Inferior parietal cortex (tissue), 1 donor: ENCODE results near the gene MRPL18.
"Not testable (repeated sequence)": the region's sequence is repeated elsewhere in the genome, so short reads cannot be mapped to it uniquely, and the experiment has no call there.

ENCODE experiments used
- DNase-seq: peaks from one replicate; pipeline ENCODE4 v3.0.0-alpha.2; 2016; ENCODE audit errors: extremely low spot score

MRPL18 gene

DNA sequence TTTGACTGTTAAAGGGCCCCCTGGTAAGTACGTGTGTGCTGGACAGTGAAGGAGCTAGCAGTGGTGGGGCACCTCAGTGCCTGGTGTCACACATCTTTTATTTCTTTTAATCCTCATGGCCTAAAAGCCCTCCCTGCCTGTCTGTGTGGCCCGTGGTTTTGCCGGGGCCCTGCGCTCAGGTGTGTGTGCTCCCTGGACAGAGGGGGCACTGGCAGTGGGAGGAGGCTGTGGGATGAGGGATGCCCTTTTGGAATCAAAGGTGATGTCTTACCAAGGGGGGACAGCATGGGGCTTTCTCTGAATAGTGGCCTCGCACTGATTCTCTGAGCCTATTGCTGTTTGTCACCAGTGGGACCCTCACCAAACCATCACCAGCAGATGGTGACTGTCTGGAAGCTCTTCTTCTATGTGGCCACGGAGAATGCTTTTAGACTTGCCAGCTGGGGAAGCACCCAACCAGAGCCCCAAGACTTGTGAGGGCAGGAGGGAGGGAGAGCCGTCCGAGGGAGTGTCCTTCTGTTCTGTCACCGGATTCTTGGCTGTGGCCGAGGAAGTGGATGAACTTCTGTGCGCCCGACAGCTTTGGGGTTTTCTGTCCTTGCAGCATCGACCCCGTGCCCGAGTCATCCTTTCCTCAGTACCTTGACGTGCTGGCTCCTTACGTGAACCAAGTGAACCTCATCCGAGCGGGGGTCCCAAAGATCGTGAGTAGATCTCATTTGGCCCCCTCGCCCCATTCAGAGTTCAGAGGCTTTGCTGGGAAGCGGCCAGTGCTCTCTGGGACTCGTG is 27.9 kb downstream of the MRPL18 start:
- DNase-seq = no peak

DNA sequence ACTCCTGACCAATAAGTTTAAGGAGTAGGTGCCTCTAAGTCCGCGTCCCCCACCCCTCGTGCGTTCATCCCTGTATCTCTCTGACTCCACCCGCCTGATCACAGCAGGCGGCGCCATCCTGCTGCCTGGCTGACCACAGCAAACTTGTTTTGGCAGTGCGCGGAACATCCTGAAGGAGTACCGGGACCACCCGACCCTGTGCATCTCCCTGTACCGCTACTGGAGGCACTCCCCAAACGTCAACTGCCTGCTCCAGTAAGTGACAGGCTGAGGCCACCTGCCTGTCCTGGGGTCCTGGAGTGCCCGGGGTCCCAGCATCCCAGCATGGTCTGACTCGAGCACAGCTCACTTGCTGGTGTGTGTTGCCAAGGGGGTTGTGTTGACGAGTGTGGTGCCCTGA is 28.8 kb downstream of the MRPL18 start:
- DNase-seq = no peak

DNA sequence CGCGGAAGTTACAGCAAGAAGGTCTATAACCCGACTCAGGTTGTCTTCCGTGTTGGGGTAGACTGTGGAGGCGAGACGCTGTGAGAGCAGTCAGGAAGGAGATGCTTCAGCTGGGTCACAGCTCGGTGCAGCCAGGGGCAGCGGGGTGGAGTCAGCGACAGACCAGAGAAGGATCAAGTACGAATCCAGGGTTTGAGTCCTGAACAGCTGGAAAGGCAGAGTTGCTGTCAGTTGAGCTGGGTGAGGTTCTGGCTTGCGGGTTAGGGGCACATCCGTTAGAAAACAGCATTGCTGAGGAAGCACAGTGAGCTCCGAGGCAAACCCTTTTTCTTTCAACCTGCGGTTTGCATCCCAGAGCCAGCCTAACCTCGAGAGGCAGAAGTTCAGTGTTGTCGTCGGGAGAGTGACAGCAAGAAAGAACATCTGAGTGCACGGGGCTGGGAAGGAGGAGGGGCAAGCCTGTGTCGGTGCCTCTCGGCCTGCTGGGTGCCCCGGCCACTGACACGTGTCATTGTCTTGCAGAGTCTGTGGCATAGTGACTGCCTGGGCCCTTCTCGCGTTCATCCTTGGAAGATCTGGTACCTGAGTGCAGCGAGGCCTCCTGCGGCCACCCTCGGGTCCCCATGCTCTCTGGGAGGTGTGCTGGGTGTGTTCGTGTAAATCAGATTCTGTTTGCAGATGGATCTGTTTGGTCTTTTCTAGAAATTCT is 29.8 kb downstream of the MRPL18 start:
- no peak for DNase-seq

DNA sequence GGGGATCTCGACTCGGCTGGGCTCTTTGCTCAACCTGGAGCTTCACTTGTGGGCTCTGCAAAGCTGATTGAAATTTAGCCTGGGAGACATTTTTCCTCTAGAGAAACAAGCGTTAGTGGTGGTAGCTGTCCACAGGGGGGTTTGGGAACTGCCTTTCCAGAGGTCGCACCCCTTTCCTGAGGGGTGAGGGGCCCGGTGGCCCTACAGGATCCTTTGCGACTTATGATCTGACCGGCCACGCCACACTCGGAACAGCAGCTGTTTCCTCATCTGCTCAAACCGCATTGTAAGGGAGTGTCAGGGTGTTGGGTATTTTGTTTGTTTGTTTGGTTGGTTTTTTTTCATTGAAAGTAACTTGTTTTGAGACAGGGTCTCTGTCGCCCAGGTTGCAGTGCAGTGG is 30.9 kb downstream of the MRPL18 start:
- DNase-seq = no peak

DNA sequence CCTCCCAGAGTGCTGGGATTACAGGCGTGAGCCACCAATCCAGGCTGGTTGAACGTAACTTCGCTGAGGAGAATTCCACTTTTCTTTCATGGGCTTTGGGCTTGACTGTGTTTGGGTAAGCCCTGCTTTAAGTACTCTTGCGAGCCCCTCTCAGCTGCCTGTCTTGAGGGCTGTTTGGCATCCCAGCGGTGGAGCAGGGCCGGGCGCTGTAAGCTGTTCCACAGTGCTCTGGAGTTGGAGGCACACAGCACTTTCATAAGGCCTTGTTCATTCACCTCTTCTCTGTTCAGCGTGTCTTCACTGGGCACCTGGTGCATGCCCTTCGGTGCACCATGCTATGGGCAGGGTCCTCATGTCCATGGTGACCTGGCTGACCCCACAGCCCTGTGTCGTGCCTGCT is 31.5 kb downstream of the MRPL18 start:
- DNase-seq = no peak

DNA sequence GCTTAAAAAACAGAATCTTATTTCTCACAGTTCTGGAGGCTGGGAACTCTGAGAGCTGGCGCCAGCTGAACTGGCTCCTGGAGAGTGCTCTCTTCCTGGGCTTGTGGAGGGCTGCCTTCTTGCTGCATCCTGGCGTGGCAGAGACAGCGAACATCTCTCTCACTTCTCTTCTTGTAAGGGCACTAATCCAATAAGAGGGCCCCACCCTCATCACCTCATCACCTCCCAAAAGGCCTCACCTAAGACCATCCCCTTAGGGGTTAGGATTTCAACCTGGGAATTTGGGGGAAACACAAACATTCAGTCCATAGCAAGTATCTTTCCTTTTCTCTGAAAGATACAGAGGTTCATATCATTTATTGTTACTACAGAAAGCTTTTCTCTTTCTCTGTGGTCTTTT is 33.7 kb downstream of the MRPL18 start:
- DNase-seq = no peak

DNA sequence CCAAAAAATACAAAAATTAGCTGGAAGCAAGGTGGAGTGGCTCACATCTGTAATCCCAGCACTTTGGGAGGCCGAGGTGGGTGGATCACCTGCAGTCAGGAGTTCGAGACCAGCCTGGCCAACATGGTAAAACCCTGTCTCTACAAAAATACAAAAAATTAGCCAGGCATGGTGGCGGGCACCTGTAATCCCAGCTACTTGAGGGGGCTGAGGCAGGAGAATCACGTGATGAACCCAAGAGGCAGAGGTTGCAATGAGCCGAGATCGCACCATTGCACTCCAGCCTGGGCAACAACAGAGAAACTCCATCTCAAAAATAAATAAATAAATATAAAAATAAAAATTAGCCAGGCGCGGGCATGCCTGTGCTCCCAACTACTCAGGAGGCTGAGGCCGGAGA is 34.4 kb downstream of the MRPL18 start:
- not testable (repeated sequence) for DNase-seq

DNA sequence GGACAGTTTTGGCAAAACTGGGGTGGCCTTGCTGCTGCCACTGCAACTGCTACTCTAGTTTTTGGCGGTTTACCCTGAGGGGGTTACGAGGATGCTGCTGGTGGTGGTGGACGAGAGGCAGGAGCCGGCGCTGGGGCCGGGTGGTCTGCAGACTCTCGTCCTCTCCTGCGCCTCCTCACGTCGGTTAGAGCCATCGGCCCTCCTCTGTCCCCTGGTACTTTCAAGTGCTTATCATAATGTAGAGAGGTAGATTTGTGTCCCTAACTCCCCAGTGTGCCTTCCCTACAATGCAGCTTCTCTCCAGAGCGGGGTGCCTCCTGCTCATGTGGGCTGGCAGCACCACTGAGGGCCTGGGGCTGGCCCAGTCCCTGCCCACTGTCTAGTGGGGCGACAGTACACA is 35.7 kb downstream of the MRPL18 start:
- no peak for DNase-seq

DNA sequence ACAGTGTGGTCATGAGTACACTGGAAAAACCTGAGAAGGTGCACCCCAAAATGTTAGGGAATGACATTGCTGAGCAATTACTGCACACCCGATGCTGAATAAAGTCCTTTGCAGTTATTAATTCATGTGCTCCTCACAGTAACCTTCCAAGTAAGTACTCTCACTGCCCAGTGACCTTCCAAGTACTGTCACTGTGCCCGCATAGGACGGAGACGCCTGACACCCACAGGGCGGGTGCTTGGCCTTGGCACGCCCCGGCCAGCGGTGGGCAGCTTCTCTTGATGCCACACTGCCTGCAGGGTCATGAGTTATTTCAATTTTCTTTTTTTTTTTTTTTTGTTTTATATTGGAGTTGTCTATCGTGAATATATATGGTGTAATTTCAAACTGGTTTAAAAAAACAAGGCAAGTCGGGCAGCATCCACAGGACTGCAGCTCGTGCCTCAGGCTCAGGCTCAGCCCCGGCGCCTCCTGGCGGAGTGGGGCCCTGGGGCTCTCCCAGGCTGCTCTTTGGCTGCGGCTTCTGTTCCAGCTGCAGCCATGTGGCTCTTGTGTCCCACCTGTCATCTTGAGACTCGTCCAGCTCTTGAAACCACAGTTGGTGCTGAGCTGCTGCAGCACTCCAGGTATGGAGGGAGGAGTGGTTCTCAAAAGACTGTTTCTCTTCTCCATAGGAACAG is 36.8 kb downstream of the MRPL18 start:
- no peak for DNase-seq

DNA sequence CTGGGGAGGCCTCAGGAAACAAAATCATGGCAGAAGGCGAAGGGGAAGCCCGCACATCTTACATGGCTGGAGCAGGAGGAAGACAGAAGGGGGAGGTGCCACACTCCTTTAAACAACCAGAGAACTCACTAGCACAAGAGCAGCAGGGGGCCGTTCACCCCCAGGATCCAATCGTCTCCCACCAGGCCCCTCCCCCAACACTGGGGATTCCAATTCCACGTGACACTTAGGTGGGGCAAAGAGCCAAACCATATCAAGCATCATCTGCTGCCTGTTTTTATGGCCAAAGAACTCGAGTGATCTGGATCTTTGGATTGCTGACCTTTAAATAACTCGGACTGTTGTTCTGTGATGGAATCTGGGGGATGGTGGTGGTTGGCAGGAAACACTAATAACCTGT is 37.8 kb downstream of the MRPL18 start:
- no peak for DNase-seq

DNA sequence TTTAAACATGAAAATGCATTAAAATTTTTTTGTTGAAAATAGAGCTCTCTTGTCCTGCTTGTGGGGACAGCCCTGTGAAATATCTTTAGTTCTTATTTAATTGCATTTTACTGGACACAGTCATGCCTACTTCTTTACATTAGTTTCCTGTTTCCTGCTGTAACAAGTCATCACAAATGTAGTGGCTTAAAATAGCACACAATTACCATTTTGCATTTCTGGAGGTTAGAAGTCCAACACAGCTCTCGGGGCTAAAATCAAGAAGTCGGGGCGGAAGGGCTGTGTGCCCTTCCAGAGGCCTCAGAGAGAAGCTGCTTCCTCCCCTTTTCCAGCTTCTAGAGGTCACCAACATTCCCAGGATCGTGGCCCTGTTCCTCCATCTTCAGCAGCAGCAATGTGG is 39.3 kb downstream of the MRPL18 start:
- no peak for DNase-seq

DNA sequence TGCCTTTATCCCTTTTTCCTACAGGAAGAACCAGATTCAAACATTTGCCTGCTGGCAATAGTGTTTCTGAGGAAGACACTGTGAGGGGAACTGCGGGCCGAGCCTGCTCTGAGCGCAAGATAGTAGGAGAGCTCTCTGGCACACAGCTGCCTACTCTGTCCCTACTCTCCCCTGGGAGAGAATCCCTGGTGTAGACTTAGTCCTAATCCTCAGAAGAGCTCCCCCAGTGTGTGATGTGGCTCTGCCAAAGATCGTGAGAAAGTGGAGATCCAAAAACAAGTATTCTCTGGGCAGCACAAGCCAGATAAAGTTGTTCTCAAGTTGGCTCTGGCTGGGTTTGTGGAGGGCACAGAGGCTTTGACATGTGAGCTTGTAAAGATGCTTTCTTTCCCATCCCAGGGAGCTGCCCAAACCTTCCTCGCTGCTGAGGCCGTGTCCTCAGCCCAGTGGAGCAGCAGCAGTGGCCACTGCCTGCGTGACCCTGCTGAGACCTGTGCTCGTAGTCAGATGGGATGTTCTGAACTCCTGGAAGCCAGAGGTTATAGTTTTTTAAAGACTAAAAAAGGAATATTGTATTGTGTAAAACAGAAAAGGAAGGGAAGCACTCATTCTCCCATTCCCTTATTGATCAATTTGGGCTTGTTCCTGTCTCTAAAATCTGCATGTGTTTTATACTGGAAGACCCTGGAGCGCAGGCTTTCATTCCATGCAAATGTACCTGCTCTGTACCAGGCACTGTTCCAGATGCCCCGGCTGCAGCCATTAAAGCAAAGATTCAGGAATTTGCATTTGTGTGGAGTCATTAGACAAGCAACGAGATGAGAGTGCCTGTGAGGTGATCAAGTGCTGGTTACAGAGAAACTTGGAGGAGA is 40.5 kb downstream of the MRPL18 start:
- DNase-seq = no peak

DNA sequence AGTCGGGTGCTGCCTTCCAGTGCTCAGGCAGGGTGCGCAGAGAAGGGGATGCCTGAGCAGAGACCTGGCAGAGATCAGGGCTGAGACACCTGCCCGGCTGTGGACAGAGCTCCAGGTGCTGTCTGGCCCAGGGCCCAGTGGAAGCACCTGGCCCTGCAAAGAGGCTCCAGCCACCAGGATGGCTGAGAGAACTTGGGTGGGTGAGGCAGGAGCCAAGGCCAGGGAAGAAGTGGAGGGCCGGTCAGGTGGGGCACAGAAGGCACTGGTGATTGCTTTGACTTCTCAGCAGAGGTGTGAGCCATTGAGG is 41.1 kb downstream of the MRPL18 start:
- DNase-seq = no peak

DNA sequence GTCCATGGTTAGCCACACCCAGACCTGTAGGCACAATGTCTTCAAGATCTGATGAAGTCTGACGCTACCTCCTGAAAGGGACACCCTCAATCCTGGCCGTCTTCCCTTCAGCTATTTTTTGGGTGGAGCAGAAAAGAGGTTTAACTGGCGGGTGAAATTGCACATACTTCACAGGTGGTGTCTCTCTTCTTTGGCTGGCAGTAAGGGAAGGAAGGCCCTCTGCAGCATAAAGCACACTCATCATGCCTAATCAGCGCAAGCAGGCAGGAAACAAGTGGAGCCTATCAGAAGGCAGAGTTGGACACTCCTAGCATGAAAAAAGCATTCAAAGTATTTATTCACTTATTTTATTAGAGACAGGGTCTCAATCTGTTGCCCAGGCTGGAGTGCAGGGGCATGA is 42.7 kb downstream of the MRPL18 start:
- DNase-seq = no peak

DNA sequence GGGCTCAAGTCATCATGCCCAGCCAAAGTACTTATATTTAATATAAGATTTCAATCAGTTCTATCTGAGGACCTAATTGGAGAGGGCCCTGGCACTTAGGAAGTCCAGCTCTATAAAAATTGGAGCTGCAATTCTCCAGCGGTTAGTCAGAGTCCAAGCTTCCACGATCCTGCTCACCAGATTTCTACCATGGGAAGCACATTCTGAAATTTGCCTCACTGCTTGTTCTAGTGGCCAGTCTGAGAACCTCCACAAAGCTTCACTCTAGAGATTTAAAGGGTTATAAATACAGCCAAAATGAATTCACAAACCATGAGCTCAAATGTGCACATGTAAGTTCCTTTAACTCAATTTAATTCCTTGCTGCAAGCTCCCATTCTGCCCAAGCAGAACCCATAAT is 43.3 kb downstream of the MRPL18 start:
- DNase-seq = no peak

DNA sequence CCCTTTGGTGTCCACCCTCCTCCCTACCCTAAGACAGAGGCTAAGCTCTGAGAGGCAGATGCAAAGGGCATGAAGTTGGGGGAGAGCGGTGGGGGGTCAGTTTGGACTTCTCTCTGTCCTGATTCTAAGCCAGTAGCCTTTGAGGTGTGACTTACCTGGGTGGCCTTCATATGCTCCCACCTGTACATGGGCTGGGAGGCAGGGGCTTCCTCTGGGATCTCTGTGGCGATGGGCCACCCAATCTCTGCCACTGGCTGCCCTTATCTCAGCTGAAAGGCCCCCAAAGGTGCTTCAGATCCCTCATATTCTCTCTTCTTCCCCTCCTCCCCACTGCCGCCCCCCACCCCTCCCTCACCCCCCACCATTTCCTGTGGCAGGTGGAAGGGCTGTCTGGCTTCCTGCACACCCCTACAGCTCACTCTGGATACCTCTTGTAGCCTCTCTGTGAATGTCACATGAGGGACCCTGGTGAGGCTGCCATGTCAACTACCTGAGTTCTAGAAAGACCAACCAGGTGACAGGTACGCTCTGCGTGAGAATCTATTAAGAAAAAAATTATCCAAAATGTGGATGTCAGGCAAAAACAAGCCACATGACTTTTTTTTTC is 43.8 kb downstream of the MRPL18 start:
- DNase-seq = no peak

DNA sequence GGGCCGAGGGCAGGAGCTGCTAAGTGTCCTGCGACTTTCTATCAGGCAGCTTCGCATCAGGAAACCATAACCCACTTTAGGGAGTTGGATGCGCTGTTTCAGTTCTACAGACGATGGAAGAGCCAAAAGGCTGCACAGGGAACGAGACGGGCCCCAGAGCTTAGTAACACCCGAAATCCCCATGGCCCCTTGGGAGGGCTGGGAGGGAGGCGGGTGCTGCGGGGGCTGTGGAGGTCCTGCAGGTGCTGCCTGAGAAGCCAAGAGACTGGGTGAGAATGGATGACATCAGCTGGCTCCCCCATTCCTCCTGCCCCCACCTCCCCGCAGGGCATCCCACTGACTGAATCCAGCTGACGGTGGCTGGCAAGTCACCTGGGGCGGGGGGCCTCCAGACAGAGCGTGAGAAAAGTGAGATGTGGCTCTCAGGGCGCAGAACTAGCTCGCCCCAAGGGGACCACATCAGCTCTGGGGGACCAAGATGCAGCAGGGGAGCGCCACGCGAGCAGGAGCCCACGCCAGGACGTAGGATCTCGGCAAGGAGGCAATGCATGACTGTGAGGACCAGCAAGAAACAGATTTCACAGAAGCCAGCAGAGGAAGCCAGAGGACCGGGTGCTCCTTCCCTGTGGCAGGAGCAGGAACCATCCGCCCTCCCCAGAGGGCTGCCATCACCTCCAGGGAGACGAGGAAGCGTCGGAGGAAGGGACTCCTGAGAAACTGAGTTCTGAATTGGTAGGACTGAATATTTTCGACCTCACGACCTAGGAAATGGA is 46.6 kb downstream of the MRPL18 start:
- DNase-seq = no peak

DNA sequence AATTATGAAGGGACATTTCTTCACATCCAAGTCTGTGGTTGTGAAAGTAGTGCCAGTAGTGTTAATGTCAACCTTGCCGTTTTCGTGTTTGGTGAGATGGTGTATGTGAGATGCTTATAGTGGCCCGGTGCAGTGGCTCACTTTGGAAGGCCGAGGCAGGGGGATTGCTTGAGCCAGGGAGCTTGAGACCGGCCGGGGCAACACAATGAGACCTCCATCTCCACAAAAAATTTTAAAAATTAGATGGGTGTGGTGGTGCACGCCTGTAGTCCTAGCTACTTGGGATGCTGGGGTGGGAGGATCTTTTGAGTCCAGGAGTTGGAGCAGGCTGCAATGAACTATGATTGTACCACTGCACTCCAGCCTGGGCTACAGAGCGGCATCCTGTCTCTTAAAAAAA is 47.2 kb downstream of the MRPL18 start:
- DNase-seq = no peak

DNA sequence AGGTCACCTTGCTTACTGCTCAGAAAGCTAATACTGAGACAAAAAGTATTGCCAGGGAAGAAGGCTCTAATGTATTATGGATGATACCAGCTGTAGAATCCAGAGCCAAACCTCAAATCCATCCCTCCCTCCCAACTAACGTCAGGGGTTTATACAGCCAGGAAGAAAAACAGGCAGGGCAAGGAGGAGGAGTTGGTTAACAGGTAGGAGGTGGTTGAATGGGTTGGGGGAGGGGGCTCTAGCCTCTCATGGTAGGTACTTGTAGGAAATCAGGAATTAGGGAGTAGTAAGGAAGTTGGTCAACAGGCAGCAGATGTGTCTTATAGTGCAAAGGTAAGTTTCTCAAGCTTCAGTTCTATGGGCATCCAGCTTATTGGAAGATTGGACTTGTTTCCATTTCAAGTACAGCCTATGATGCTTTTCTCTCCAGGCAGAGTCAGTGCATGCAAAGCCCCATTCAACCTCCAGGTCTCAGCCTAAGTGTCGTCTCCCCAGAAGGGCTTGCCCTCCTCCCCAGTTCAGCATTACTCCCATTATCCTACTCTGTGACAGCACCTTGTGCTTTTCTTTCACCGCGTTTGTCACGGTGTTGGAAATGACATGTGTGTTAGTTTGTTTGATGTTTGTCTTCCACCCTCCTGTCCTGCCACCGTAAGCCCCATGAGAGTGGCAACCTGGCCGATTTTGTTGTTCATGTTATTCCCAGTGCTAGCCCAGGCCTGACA is 47.9 kb downstream of the MRPL18 start:
- no peak for DNase-seq

DNA sequence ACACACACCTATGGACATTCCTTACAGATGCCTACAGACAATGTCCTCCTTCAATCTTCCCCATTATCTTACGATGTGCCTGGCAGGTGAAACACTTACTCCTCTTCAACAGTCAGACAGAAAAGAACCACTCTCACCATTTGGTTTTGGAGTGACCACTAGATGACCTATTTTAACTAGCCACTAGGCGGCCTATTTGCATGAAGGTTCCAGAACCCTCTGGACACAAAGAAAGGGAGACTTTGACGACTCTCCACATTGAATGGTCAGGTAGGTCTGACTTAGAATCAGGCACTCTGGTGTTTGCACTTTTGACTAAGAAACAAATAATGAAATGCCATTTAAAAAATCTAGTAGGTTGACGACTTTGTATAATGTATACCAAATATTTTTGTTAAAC is 51.8 kb downstream of the MRPL18 start:
- DNase-seq = no peak
